Liver (tissue), 9 donors: ENCODE measurements around the gene THY1. TPM values are rescaled to one million over a fixed set of nuclear protein-coding genes. Genes with fewer than 3 reads are reported as not detected.
"Not testable (repeated sequence)": the region's sequence is repeated elsewhere in the genome, so short reads cannot be mapped to it uniquely, and the experiment has no call there.

Experiments
- DNase-seq: peaks from one replicate; pipeline ENCODE4 v3.0.0-alpha.2; 2017; ENCODE audit warnings: low spot score
- H3K27ac ChIP-seq, 2 donors: one replicate each; pipeline ENCODE4 v1.7.0; 2013; ENCODE audit warnings: inconsistent platforms in 2 of 2, low read length in 2 of 2, control low read depth in 1 of 2, low read depth in 1 of 2, mild to moderate bottlenecking in 1 of 2
- H3K27me3 ChIP-seq, 4 donors: one replicate each; pipeline versions ENCODE4 v1.6.1 to v1.7.0; 2013; ENCODE audit warnings: low read length in 3 of 4, inconsistent platforms in 1 of 4, mild to moderate bottlenecking in 1 of 4, moderate library complexity in 1 of 4; ENCODE audit not compliant: control insufficient read depth in 4 of 4, insufficient read depth in 4 of 4
- H3K36me3 ChIP-seq, 4 donors: one replicate each; pipeline versions ENCODE4 v1.6.1 to v1.7.0; 2013; ENCODE audit warnings: low read length in 3 of 4, mild to moderate bottlenecking in 3 of 4, low read depth in 1 of 4, moderate library complexity in 1 of 4; ENCODE audit not compliant: control insufficient read depth in 4 of 4, insufficient read depth in 3 of 4
- H3K4me1 ChIP-seq, 4 donors: one replicate each; pipeline versions ENCODE4 v1.6.1 to v1.7.0; 2013; ENCODE audit warnings: low read length in 3 of 4, mild to moderate bottlenecking in 3 of 4, moderate library complexity in 1 of 4; ENCODE audit not compliant: control insufficient read depth in 4 of 4, insufficient read depth in 4 of 4
- H3K4me3 ChIP-seq, 3 donors: one replicate each; pipeline versions ENCODE4 v1.6.1 to v1.7.0; 2013; ENCODE audit warnings: low read length in 3 of 3, control low read depth in 1 of 3, low read depth in 1 of 3, mild to moderate bottlenecking in 1 of 3
- H3K9ac ChIP-seq, 2 donors: one replicate each; pipeline ENCODE4 v1.7.0; 2013; ENCODE audit warnings: low read length in 2 of 2, mild to moderate bottlenecking in 2 of 2, moderate library complexity in 2 of 2, control low read depth in 1 of 2, low read depth in 1 of 2
- H3K9me3 ChIP-seq, 4 donors: one replicate each; pipeline versions ENCODE4 v1.6.1 to v1.7.0; 2013; ENCODE audit warnings: low read length in 3 of 4; ENCODE audit not compliant: control insufficient read depth in 4 of 4
- EGR1 ChIP-seq, 2 donors: IDR thresholded peaks; 2 replicates each; pipeline ENCODE4 v1.6.1; 2016 to 2018; ENCODE audit warnings: antibody characterized with exemption in 2 of 2, low read depth in 2 of 2
- FOXA1 ChIP-seq: IDR thresholded peaks from 2 replicates; pipeline ENCODE4 v1.6.1; 2016; ENCODE audit warnings: antibody characterized with exemption
- FOXA2 ChIP-seq: IDR thresholded peaks from 2 replicates; pipeline ENCODE4 v1.6.1; 2016; ENCODE audit warnings: antibody characterized with exemption
- GABPA ChIP-seq, 2 donors: IDR thresholded peaks in 1 of 2; conservative IDR thresholded peaks in 1 of 2; 2 replicates each; pipeline ENCODE4 v1.6.1; 2016; ENCODE audit warnings: antibody characterized with exemption in 2 of 2, mild to moderate bottlenecking in 1 of 2, moderate library complexity in 1 of 2
- HNF4A ChIP-seq, 2 donors: conservative IDR thresholded peaks; 2 replicates each; pipeline ENCODE4 v1.6.1; 2016; ENCODE audit warnings: antibody characterized with exemption in 2 of 2, mild to moderate bottlenecking in 2 of 2
- HNF4G ChIP-seq: IDR thresholded peaks from 2 replicates; pipeline ENCODE4 v1.6.1; 2016; ENCODE audit warnings: antibody characterized with exemption
- JUND ChIP-seq, 2 donors: IDR thresholded peaks; 2 replicates each; pipeline ENCODE4 v1.6.1; 2016; ENCODE audit warnings: antibody characterized with exemption in 2 of 2
- NR2F2 ChIP-seq: IDR thresholded peaks from 2 replicates; pipeline ENCODE4 v1.6.1; 2016; ENCODE audit warnings: antibody characterized with exemption
- RAD21 ChIP-seq, 2 donors: IDR thresholded peaks; 2 replicates each; pipeline ENCODE4 v1.6.1; 2016; ENCODE audit warnings: antibody characterized with exemption in 2 of 2, mild to moderate bottlenecking in 2 of 2
- RXRA ChIP-seq, 2 donors: IDR thresholded peaks; 2 replicates each; pipeline ENCODE4 v1.6.1; 2017 to 2018; ENCODE audit warnings: antibody characterized with exemption in 2 of 2, mild to moderate bottlenecking in 1 of 2
- SP1 ChIP-seq: IDR thresholded peaks from 2 replicates; pipeline ENCODE4 v1.6.1; 2018; ENCODE audit warnings: antibody characterized with exemption, mild to moderate bottlenecking
- TAF1 ChIP-seq: conservative IDR thresholded peaks from 2 replicates; pipeline ENCODE4 v1.6.1; 2016; ENCODE audit warnings: antibody characterized with exemption, mild to moderate bottlenecking
- YY1 ChIP-seq: IDR thresholded peaks from 2 replicates; pipeline ENCODE4 v1.6.1; 2016; ENCODE audit warnings: antibody characterized with exemption, mild to moderate bottlenecking
- WGBS: extraction: QIAGEN DNeasy Blood & Tissue Kit; methylation state at CpG from one replicate; pipeline ENCODE4 v1.1.7; 2013; 5-methylcytosine and 5-hydroxymethylcytosine counted together
- polyA plus RNA-seq, 2 donors: library from polyadenylated mRNA; stranded (reverse) in 1 of 2; unstranded in 1 of 2; fragments of 200-250 nt in 1 of 2; fragments of >200 nt in 1 of 2; fragmentation: Nextera tagmentation in 1 of 2; extraction: Ambion mirVana in 1 of 2; gene quantifications; one replicate each; pipeline versions ENCODE4 v1.2.1 to v1.2.3, GENCODE V29; 2013 to 2015
- total RNA-seq, 2 donors: library from RNA; depleted of rRNA; stranded (reverse); fragments of >200 nt; gene quantifications; one replicate each; pipeline ENCODE4 v1.2.3, GENCODE V29; 2014
- TF ChIP-seq, protein P1 (sequence below): IDR thresholded peaks from 2 replicates; pipeline ENCODE4 v1.6.1; 2016; ENCODE audit warnings: antibody characterized with exemption
- TF ChIP-seq, protein P2 (sequence below): IDR thresholded peaks from 2 replicates; pipeline ENCODE4 v1.6.1; 2016; ENCODE audit warnings: antibody characterized with exemption
- TF ChIP-seq, protein P3 (sequence below): fragments of 150-350 bp; IDR thresholded peaks from 2 replicates; pipeline ENCODE4 v1.5.1; 2017; ENCODE audit warnings: improper control_type of control experiment, low read depth, low read length; ENCODE audit not compliant: missing input control
- TF ChIP-seq, protein P4 (sequence below): IDR thresholded peaks from 2 replicates; pipeline ENCODE4 v1.6.1; 2016; ENCODE audit warnings: antibody characterized with exemption, mild to moderate bottlenecking
- TF ChIP-seq, protein P5 (sequence below): IDR thresholded peaks from 2 replicates; pipeline ENCODE4 v1.6.1; 2016; ENCODE audit warnings: antibody characterized with exemption
- donor health status: healthy.
- donor health status: healthy.
- donor health status: healthy.
- donor health status: healthy.
- donor health status: healthy.

The THY1 gene
- total and polyA plus RNA-seq, 4 donors, result 0.51 to 5.1 (median 1.1) TPM

DNA sequence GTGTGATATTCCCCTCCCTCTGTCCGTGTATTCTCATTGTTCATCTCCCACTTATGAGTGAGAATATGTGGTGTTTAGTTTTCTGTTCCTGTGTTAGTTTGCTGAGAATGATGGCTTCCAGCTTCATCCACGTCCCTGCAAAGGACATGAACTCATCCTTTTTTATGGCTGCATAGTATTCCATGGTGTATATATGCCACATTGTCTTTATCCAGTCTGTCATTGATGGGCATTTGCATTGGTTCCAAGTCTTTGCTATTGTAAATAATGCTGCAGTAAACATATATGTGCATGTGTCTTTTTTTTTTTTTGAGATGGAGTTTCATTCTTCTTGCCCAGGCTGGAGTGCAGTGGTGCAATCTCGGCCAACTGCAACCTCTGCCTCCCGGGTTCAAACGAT is 14.5 kb upstream of the THY1 start:
- not testable (repeated sequence) for H3K36me3 ChIP-seq, H3K27ac ChIP-seq, DNase-seq, H3K9me3 ChIP-seq, H3K4me1 ChIP-seq, H3K9ac ChIP-seq, H3K27me3 ChIP-seq, H3K4me3 ChIP-seq
- WGBS, result 93% methylated on average over 5 of the region's 5 CpGs

DNA sequence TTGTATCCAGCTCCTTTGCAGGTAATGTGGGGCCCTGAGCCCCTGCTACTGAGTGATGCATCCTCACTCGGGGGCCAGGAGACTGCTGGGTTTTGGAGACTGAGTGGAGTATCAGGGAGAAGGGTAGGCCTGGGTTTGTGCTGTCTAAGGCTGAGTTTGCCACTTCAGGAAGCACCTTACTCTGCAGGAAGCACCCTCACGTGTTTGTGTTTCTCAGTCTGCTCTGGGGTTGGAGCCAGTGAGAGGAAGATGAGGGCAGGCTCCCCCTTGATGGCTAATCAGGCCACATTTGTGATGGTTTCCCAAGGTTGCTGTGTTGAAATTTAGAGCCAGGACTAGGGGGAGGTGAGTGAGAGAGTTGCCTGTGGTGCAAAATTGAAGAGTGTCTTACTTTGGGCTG is 13.7 kb upstream of the THY1 start:
- H3K36me3 ChIP-seq, result no peaks in the 10 kb centered on the region
- DNase-seq, result no peak
- no peaks in the 10 kb centered on the region for H3K4me1 ChIP-seq
- no peaks in the 10 kb centered on the region for H3K9me3 ChIP-seq
- H3K27me3 ChIP-seq, result no peaks in the 10 kb centered on the region
- 77% methylated on average over 2 of the region's 2 CpGs for WGBS
- no peak overlapping the region for H3K4me3 ChIP-seq
- TF ChIP-seq, protein P1, sequence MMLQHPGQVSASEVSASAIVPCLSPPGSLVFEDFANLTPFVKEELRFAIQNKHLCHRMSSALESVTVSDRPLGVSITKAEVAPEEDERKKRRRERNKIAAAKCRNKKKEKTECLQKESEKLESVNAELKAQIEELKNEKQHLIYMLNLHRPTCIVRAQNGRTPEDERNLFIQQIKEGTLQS, result no peak
- TF ChIP-seq FOXA2 (no peak), NR2F2 (no peak), GABPA (IDR thresholded peaks at IDR 0.05 in 1 of 2, conservative IDR thresholded peaks at IDR 0.05 in 1 of 2) (no peak), EGR1 (IDR thresholded peaks at IDR 0.05; ENCODE audit: low read depth in 2 of 2) (no peak), JUND (IDR thresholded peaks at IDR 0.05) (no peak), HNF4A (conservative IDR thresholded peaks at IDR 0.05) (no peak), RAD21 (IDR thresholded peaks at IDR 0.05) (no peak), SP1 (no peak), RXRA (IDR thresholded peaks at IDR 0.05) (no peak), FOXA1 (no peak), HNF4G (no peak), YY1 (no peak), TAF1 (no peak)
- TF ChIP-seq, protein P2, sequence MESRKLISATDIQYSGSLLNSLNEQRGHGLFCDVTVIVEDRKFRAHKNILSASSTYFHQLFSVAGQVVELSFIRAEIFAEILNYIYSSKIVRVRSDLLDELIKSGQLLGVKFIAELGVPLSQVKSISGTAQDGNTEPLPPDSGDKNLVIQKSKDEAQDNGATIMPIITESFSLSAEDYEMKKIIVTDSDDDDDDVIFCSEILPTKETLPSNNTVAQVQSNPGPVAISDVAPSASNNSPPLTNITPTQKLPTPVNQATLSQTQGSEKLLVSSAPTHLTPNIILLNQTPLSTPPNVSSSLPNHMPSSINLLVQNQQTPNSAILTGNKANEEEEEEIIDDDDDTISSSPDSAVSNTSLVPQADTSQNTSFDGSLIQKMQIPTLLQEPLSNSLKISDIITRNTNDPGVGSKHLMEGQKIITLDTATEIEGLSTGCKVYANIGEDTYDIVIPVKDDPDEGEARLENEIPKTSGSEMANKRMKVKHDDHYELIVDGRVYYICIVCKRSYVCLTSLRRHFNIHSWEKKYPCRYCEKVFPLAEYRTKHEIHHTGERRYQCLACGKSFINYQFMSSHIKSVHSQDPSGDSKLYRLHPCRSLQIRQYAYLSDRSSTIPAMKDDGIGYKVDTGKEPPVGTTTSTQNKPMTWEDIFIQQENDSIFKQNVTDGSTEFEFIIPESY, result no peak
- TF ChIP-seq, protein P3, sequence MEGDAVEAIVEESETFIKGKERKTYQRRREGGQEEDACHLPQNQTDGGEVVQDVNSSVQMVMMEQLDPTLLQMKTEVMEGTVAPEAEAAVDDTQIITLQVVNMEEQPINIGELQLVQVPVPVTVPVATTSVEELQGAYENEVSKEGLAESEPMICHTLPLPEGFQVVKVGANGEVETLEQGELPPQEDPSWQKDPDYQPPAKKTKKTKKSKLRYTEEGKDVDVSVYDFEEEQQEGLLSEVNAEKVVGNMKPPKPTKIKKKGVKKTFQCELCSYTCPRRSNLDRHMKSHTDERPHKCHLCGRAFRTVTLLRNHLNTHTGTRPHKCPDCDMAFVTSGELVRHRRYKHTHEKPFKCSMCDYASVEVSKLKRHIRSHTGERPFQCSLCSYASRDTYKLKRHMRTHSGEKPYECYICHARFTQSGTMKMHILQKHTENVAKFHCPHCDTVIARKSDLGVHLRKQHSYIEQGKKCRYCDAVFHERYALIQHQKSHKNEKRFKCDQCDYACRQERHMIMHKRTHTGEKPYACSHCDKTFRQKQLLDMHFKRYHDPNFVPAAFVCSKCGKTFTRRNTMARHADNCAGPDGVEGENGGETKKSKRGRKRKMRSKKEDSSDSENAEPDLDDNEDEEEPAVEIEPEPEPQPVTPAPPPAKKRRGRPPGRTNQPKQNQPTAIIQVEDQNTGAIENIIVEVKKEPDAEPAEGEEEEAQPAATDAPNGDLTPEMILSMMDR, result no peak
- TF ChIP-seq, protein P4, sequence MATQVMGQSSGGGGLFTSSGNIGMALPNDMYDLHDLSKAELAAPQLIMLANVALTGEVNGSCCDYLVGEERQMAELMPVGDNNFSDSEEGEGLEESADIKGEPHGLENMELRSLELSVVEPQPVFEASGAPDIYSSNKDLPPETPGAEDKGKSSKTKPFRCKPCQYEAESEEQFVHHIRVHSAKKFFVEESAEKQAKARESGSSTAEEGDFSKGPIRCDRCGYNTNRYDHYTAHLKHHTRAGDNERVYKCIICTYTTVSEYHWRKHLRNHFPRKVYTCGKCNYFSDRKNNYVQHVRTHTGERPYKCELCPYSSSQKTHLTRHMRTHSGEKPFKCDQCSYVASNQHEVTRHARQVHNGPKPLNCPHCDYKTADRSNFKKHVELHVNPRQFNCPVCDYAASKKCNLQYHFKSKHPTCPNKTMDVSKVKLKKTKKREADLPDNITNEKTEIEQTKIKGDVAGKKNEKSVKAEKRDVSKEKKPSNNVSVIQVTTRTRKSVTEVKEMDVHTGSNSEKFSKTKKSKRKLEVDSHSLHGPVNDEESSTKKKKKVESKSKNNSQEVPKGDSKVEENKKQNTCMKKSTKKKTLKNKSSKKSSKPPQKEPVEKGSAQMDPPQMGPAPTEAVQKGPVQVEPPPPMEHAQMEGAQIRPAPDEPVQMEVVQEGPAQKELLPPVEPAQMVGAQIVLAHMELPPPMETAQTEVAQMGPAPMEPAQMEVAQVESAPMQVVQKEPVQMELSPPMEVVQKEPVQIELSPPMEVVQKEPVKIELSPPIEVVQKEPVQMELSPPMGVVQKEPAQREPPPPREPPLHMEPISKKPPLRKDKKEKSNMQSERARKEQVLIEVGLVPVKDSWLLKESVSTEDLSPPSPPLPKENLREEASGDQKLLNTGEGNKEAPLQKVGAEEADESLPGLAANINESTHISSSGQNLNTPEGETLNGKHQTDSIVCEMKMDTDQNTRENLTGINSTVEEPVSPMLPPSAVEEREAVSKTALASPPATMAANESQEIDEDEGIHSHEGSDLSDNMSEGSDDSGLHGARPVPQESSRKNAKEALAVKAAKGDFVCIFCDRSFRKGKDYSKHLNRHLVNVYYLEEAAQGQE, result no peak
- TF ChIP-seq, protein P5, sequence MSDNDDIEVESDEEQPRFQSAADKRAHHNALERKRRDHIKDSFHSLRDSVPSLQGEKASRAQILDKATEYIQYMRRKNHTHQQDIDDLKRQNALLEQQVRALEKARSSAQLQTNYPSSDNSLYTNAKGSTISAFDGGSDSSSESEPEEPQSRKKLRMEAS, result no peak
- H3K9ac ChIP-seq, result no peak overlapping the region
- H3K27ac ChIP-seq, result no peak overlapping the region
